Activated CD8-positive, alpha-beta T cell treated with anti-CD3 and anti-CD28 coated beads for 36 hours (primary cell): ENCODE results near the gene RAB4B. TPM values are rescaled to one million over a fixed set of nuclear protein-coding genes. Genes with fewer than 3 reads are reported as not detected.
"Not testable (repeated sequence)": the region's sequence is repeated elsewhere in the genome, so short reads cannot be mapped to it uniquely, and the experiment has no call there.

Experiments
- ATAC-seq: fragments of 200-7000 bp; cut with Tn5 transposase; one replicate; pipeline ENCODE4 v1.10.0; 2021; ENCODE audit warnings: mild to moderate bottlenecking, moderate library complexity
- CTCF ChIA-PET: fragments of 350-600 bp; sonication (Branson Sonifier 250); formaldehyde crosslinking; loops from one replicate; lab custom pipeline; 2021; ENCODE audit warnings: antibody characterized with exemption; lab: Charles Lee
- POLR2A ChIA-PET: fragments of 350-600 bp; sonication (Branson Sonifier 250); formaldehyde crosslinking; loops from one replicate; lab custom pipeline; 2021; ENCODE audit warnings: antibody characterized with exemption; lab: Charles Lee
- DNase-seq: peaks from one replicate; pipeline ENCODE4 v3.0.0-alpha.2; 2020
- H3K27ac Mint-ChIP-seq: one replicate; pipeline ENCODE4 v1.8.0; 2021; ENCODE audit warnings: mild to moderate bottlenecking, mixed read lengths
- H3K27me3 Mint-ChIP-seq: one replicate; pipeline ENCODE4 v1.8.0; 2021; ENCODE audit warnings: mixed read lengths
- H3K36me3 Mint-ChIP-seq: one replicate; pipeline ENCODE4 v1.8.0; 2021; ENCODE audit warnings: low read depth, mixed read lengths
- H3K4me1 Mint-ChIP-seq: one replicate; pipeline ENCODE4 v1.8.0; 2021; ENCODE audit warnings: low read depth, mixed read lengths
- H3K4me3 Mint-ChIP-seq: one replicate; pipeline ENCODE4 v1.8.0; 2021; ENCODE audit warnings: mild to moderate bottlenecking, moderate library complexity, mixed read lengths
- H3K9me3 Mint-ChIP-seq: one replicate; pipeline ENCODE4 v1.8.0; 2021; ENCODE audit warnings: mixed read lengths
- CTCF ChIP-seq: fragments of 200-600 bp; IDR thresholded peaks from one replicate; pipeline ENCODE4 v1.8.0; 2022; ENCODE audit warnings: antibody characterized with exemption, mild to moderate bottlenecking
- intact Hi-C: fragments of 100-400 bp; cut with micrococcal nuclease; formaldehyde crosslinking; loops from one replicate; pipeline ENCODE4 v1.10.0; 2022
- total RNA-seq, 2 experiments: library from RNA; stranded (reverse); gene quantifications; one replicate each; pipeline ENCODE4 v1.2.3, GENCODE V29; 2021

Gene RAB4B
- total RNA-seq, 2 experiments from 2014 or later: 39.7 to 42.3 TPM

- POLR2A ChIA-PET: interaction anchor here (0.6 kb wide), 1 partner anchor 32 kb away, joined by 3 read pairs; no protein-coding TSS in a partner anchor
- H3K4me3 Mint-ChIP-seq: peak overlapping the region; percentile 74
Observed at GRCh38 chr19:40809358-40810086, 31.5 kb downstream of the RAB4B start.

GRCh38 chr19:40810160-40810559 lies 32.1 kb downstream of the RAB4B start:
- Mint-ChIP-seq H3K4me1 (peaks cover 46% of the 10 kb centered on the region), H3K27ac (no peak overlapping the region), H3K9me3 (no peaks in the 10 kb centered on the region), H3K36me3 (peaks cover 21% of the 10 kb centered on the region), H3K4me3 (peak overlapping the region; percentile 74), H3K27me3 (no peaks in the 10 kb centered on the region)
- intact Hi-C loops: no loop called here
- no peak for TF ChIP-seq CTCF
- POLR2A ChIA-PET: no interaction called here
- CTCF ChIA-PET: no interaction called here
- DNase-seq: no peak
- no peak for ATAC-seq

More at GRCh38 chr19:40809358-40810086, 31.5 kb downstream of the RAB4B start:
- H3K36me3 Mint-ChIP-seq: peaks cover 27% of the 10 kb centered on the region
- DNase-seq: no peak
- no peak for ATAC-seq
- intact Hi-C loops: no loop called here
- CTCF ChIA-PET: interaction anchor here (1.0 to 2.2 kb wide), 3 partner anchors 10 to 146 kb away, joined by 3 to 5 read pairs (median 4); no protein-coding TSS in a partner anchor
- H3K9me3 Mint-ChIP-seq: no peaks in the 10 kb centered on the region
- H3K4me1 Mint-ChIP-seq: peaks cover 53% of the 10 kb centered on the region
- TF ChIP-seq CTCF: no peak
- H3K27me3 Mint-ChIP-seq: no peaks in the 10 kb centered on the region
- no peak overlapping the region for H3K27ac Mint-ChIP-seq

- H3K27me3 Mint-ChIP-seq, H3K9me3 Mint-ChIP-seq, CTCF ChIA-PET, intact Hi-C loops: not testable (repeated sequence)
- TF ChIP-seq CTCF: peak; percentile 13
- peak overlapping the region; percentile 74 for H3K4me3 Mint-ChIP-seq
- H3K4me1 Mint-ChIP-seq: peaks cover 40% of the 10 kb centered on the region
- POLR2A ChIA-PET: interaction anchor here (1.3 kb wide), 1 partner anchor 61 kb away, joined by 4 read pairs; the partner anchor contains the start of gene ACTMAP
- DNase-seq: peak; percentile 63
- peak overlapping the region; percentile 71 for H3K27ac Mint-ChIP-seq
- H3K36me3 Mint-ChIP-seq: peaks cover 19% of the 10 kb centered on the region
- peak; percentile 85 for ATAC-seq
Observed at GRCh38 chr19:40810649-40811408, 32.8 kb downstream of the RAB4B start.

- no peak for ATAC-seq
- H3K27ac Mint-ChIP-seq: peak overlapping the region; percentile 24
Observed at GRCh38 chr19:40811478-40812341, 33.7 kb downstream of the RAB4B start.

GRCh38 chr19:40812571-40812970 lies 34.5 kb downstream of the RAB4B start:
- intact Hi-C loops, ATAC-seq, H3K27ac Mint-ChIP-seq, H3K9me3 Mint-ChIP-seq, DNase-seq, H3K36me3 Mint-ChIP-seq, H3K27me3 Mint-ChIP-seq, POLR2A ChIA-PET, CTCF ChIA-PET: not testable (repeated sequence)
- peak overlapping the region; percentile 74 for H3K4me3 Mint-ChIP-seq
- peaks cover 22% of the 10 kb centered on the region for H3K4me1 Mint-ChIP-seq

More at GRCh38 chr19:40811478-40812341, 33.7 kb downstream of the RAB4B start:
- H3K36me3 Mint-ChIP-seq: peaks cover 18% of the 10 kb centered on the region
- ChIA-PET CTCF (no interaction called here), POLR2A (interaction anchor here (1.3 kb wide), 1 partner anchor 62 kb away, joined by 4 read pairs; the partner anchor contains the start of gene ACTMAP)
- H3K9me3 Mint-ChIP-seq: no peaks in the 10 kb centered on the region
- DNase-seq: peak; percentile 45
- intact Hi-C loops: no loop called here
- H3K4me1 Mint-ChIP-seq: peaks cover 31% of the 10 kb centered on the region
- no peaks in the 10 kb centered on the region for H3K27me3 Mint-ChIP-seq
- no peak for TF ChIP-seq CTCF
- peak overlapping the region; percentile 74 for H3K4me3 Mint-ChIP-seq
